HG03175 (cell line): ENCODE data around the gene SHISAL2A.

ENCODE experiments used
- ATAC-seq: cut with Tn5 transposase; IDR thresholded peaks from one replicate; pipeline ENCODE4 v1.9.1; 2021; ENCODE audit warnings: mild to moderate bottlenecking, moderate library complexity; ENCODE audit not compliant: unreplicated experiment

SHISAL2A gene

DNA sequence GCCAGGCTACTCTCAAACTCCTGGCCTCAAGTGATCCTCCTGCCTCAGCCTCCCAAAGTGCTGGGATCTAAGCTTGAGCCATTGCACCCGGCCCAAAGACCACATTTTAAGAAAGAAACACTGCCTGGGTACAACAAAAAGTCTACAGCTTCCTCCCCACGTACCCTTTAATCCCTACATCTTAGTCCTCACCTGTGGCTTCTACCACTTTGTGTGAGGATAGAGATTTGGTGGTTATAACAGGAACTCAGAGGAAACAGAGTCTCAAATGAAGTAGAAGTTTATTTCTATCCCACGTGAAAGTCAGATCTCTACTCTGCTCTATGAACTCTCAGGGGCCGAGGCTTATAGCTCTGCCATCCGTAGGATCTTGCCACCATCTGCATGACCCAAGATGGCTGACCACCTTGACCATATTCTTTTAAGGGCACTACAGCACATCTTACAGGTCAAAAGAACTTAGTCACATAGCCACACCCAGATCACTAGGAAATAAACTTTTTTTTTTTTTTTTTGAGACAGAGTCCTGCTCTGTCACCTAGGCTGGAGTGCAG lies 17.4 kb upstream of the SHISAL2A start:
- ATAC-seq, result no peak

DNA sequence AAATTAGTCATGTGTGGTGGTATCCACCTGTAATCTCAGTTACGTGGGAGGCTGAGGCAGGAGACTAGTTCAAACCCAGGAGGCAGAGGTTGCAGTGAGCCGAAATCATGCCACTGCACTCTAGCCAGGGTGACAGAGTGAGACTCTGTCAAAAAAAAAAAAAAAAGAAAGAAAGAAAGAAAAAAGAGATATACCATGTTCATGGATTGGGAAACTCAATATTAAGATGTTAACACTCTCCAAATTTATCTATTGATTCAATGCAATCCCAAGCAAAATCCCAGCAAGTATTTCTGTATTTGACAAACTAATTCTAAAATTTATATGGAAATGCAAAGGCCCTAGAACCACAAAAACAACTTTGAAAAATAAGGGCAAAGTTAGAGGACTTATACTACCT lies 11.0 kb upstream of the SHISAL2A start:
- ATAC-seq, result no peak

DNA sequence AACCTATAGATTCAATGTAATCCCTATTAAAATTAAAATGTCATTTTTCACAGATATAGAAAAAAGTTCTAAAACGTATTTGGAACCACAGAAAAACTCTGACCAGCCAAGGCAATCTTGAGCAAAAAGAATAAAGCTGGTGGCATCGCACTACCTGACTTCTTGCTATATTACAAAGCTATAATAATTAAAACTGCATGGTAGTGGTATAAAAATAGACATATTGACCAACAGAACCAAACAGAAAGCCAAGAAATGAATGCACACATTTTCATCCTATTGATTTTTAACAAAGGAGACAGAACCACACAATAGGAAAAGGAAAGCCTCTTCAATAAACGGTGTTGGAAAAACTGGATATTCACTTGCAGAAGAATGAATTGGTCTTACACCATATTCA lies 9.2 kb upstream of the SHISAL2A start:
- no peak for ATAC-seq

DNA sequence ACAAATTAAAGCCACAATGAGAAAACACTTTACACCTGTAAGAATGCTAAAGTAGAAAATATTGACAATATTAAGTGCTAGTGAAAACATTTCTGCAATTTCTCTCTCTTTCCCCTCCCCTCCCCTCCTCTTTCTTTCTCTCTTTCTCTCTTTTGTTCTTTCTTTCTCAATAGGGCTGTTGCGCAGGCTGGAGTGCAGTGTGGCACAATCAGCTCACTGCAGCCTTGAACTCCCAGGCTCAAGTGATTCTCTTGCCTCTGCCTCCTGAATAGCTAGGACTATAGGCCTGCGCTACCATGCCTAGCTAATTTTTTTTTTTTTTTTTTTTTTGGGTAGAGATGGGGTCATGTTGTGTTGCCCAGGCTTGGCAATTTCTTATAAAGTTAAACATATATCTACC lies 5.9 kb upstream of the SHISAL2A start:
- no peak for ATAC-seq

DNA sequence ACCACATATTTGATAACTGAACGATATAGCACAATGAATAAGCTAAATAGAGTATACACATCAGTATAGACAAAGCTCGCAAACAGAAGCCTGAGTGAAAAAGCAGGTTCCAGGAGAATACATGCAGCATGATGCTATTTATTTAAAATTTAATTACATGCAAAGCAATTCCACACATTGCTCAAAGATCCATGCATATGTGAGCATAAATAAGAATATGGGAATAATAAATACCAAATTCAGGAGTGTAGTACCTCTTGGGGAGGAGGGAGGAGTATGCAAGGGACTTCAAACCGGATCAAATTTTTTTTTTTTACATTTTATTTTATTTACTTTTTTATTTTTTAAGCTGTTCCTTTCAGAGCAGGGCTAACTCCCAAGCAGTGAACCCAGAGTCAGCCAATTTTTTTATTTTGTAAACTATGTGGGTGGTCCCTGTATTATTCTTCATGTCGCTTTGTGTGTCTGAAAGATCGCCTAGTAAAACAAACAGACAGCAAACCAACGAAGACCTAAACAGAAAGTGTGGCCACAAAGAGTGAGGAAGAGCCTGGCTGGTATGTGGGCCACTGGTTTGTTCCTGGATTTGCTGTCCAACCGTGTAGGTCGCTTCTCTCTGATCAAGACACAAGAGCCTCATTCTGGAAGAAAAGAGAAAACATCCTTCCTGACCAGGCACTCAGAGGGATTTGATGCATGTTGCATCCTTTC lies 4.2 kb upstream of the SHISAL2A start:
- no peak for ATAC-seq

DNA sequence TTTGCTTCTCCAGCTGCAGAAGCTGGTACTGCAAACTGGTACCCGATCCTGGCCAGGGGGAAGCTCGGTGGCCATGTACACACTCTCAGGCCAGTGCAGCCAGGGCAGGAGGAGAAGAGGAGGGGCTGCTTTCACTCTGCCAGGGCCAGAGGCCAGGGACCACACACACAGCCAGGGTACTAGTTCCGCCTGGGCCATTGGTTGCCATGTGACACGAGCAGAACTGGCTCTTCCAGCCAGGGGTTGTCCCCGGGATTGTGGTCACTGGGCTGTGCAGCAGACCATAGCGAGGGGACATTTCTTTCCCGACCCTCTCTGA lies 3.7 kb upstream of the SHISAL2A start:
- no peak for ATAC-seq

DNA sequence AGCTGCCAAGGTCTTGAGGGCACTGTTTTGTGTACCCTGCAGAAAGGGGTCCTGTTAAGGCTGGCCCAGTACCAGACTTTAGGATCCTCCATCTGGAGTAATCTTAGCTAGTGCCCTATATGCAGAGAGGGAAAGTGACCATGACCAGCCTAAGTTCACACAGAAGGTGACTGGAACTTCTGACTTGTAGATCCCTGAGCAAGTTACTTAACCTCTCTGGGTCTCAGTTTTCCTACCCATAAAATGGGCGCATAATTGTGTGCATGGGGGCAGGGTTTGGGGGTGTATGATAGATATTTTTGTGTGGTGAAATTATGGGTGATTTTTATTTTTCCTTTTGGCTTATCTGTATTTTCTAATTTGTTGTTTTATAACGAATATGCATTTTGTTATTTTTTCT lies 3.3 kb upstream of the SHISAL2A start:
- ATAC-seq, result no peak

DNA sequence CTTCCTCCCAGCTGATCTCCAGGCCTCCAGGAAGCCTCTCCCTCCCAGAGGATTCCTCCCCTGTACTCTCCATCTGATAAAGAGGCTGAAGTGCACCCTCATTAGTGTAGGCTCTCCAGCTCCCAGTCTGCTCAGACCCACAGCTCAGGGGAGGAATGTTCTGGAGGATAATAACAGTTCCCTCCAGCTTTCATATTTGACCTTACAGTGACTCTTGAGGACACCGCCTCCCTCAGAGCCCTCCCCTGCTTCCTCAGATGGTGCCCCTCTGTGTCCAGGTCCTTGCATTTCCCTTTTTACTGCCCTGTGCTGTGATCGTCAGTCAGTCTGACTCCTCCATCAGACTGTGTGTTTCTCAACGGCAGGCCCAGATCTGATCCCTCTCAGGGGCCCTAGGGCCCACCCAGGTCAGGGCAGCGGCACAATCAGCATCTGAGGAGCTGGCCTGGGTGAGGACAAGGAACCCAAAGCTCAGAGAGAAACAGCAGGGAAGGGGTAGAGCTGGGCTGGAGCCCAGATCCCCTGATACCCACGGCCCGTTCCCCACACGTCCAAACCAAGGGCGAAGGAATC lies 1.1 kb upstream of the SHISAL2A start:
- ATAC-seq, result no peak

DNA sequence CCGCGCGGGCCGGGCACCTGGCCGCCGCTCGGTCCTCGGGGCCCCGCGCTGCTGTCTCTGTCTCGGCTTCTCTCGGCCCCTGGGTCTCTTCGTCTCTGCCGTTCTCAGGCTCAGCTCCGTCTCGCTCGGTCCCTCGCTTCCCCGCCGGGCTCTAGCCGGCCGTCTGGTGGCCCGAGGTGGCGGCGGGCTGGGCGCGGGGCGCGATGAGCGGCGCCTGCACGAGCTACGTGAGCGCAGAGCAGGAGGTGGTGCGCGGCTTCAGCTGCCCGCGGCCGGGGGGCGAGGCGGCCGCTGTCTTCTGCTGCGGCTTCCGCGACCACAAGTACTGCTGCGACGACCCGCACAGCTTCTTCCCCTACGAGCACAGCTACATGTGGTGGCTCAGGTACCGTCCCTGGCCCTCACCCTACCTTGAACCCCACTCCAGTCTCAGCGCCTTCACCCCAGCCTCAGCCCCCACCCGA lies 355 bp downstream of the SHISAL2A start:
- no peak for ATAC-seq

DNA sequence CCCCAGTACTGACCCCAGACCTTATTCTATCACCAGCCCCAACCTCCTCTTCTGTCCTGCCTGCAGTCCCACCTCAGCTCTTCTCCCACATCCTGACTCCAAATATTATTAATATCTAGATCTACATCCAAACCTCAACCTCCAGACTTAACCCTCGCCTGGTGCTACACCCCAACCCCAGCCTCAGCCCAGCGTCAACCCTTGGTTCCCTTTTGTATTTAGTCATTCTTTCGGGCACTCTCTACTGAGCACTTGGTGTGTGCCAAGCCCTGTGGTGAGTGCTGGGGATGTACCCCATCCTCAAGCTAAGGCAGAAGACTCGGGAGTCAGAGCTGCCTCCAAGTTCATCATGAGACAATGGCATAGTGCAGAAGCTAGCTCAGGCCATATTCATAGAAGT lies 1.1 kb downstream of the SHISAL2A start:
- ATAC-seq, result no peak

DNA sequence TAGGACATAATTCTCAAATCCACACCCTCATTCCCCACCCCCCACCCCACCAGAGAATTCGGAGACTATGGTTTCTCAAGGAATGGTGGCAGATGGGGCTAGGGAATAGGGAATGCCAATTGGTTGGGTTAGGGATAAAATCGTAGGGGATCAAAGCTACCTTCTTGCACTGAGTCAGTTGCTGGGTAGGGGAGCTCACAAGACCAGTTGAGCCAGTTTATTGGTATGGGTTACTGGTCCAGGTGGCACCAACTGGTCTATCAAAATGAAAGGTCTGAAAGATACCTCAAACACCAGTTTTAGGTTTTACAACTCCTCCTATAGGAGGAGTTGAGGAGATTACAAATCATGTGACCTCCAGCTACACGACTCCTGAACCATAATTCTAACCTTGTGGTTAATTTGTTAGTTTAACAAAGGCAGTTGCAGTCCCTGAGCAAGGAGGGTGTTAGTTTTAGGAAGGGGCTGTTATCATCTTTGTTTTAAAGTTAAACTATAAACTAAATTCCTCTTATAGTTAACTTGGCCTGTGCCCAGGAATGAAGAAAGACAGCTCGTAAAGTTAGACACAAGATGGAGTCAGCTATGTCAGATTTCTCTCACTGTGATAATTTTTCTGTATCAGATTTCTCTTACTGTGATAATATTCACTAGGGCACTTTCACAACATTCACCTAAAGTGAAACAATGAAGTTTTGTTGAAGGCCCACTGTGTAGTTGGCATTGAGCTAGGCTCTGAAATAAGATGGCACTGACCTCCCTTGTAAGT lies 2.5 kb downstream of the SHISAL2A start:
- no peak for ATAC-seq

DNA sequence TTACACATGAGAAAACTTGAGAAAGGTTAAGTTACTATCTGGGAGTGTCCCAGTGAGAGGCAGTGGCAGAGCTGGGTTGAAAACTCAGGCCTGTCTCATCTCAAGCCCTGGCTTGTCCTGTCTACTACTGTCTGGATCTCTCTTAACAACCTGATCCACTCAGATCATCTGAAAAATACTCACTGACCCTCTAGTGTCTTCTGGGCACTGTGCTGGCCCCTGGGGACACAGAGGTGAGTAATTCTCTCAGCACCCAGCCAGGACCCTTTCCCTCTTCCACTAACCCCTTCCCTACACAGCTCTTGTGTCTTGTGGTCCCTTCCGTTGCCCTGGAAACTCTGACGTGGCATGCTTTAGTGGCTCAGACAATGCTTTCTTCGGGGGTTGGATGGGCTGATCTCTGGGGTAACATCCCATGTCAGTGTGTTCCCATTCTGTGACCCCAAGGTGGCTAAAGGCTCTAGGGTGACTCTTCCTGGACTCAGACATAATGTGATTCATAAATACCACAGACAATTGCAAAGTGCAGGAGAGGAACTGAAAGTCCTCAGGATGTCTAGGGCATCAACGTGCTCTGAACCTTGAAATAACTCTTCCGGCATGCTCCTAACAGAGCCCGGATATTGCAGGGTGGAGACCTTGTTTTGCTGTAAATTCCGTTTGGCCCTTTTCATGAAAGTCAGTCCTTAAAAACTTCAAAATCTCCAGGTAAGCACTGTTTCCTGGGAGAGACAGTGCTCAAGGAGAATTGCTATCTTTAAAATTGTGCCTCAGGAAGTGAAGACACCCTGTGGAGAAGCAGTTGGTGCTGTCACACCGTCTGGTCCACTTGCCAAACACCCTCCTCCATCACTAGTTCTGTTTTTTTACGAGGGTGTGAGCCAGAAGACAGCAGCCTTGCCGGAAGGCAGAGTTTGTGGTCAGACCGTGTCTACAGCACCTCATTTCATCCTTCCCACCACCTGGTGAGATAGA lies 4.0 kb downstream of the SHISAL2A start:
- peak; percentile 81 for ATAC-seq

DNA sequence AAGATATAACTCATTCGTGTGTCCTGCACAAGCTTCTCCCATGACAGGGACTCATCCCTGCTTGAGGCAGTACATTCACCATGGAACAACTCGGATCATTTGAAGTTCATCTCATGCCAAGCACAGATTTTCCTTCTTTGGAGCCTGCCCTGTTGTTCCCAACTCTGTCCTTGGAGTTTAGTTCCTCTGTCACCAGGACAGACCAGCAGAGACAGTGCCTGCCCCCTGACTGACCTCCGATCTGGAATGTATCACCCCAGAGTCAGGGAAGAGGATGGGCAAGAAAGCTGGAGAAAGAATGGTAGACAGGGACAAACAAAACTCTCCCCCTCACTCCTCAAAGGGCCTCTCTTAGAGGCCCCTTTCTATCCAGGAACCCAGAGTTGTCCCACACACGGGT lies 5.0 kb downstream of the SHISAL2A start:
- ATAC-seq, result no peak

DNA sequence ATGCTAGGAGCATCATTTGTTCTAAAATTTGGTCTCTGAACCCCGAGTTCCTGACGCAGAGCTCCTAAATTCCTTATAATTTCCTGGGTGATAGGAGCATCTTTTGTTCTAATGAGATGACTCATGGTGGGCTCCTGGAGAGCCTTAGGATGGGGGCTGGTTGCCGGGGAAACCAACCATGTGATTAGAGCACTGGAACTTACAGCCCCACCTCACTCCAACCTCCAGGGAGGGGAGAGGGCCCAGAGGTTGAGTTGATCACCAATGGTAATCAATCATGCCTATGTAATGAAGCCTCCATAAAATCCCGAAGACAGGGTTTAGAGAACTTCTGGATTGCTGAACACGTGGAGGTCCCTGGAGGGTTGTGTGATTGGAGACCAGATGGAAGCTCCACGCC lies 7.7 kb downstream of the SHISAL2A start:
- ATAC-seq, result no peak

DNA sequence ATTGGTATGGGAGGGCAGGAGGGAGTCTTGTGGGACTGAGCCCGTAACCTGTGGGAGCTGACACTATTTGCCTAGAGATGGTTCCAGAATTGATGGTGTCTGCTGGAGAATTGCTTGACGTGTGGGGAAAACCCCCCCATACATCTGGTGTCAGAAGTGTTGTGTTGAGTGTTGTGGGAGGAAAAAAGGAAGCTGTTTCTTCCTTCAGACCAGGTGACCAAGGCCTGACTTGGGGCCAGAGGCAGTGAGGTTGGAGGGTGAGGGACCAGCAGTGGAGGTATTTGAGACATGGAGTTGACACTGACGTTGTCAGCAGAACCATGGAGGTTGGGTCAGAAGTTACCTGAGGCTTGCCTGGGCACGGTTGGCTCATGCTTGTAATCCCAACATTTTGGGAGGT lies 8.3 kb downstream of the SHISAL2A start:
- ATAC-seq, result no peak

DNA sequence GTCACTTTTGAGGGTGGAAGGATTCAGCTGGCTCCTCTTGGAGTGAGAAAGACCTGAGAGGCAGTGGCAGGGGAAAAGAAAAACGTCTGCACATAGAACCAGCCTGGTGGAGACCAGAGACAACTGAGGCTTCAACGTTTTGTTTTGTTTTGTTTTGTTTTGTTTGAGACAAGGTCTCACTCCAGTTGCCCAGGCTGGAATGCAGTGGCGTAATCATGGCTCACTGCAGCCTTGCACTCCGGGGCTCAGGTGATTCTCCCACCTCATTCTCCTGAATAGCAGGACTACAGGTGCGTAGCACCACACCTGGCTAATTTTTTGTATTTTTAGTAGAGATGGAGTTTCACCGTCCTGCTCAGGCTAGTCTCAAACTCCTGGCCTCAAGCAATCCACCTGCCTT lies 12.3 kb downstream of the SHISAL2A start:
- no peak for ATAC-seq

DNA sequence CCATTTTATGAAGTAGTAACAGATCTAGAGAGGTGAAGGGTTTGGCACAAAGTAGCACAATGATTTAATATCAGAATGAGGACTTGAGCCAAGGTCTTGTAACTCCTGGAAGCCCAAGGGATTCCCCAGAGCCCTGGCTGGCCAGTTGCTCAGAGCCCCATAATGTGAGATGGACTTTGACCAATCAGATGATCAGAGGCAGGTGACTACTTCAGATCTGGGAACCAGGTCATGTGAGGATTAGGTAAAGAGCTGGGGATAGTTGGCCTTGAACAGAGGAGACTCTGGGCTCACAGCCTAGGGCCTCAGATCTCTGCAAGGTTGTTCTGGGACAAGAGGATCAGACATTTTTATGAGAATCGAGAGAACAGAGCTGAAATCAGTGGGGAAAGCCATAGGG lies 18.9 kb downstream of the SHISAL2A start:
- ATAC-seq, result no peak

DNA sequence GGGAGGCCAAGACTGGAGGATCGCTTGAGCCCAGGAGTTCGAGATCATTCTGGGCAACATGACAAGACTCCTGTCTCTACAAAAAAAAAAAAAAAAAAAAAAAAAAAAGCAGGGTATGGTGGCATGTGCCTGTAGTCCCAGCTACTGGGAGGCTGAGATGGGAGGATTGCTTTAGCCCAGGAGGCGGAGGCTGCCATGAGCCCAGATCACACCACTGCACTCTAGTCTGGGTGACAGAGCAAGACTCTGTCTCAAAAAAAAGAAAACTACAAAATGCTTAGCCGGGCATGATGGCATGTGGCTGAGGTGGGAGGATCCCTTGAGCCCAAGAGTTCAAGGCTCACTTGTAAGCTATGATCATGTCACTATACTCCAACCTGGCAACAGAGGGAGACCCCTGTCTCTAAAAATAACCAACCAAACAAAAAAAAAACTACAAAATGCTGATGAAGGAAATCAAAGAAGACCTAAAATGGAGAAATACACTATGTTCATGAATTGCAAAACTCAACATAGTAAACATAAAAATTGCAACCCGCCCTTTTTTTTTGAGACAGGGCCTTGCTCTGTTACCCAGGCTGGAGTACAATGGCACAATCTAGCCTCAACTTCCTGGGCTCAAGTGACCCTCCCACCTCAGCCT lies 20.4 kb downstream of the SHISAL2A start:
- ATAC-seq, result no peak

DNA sequence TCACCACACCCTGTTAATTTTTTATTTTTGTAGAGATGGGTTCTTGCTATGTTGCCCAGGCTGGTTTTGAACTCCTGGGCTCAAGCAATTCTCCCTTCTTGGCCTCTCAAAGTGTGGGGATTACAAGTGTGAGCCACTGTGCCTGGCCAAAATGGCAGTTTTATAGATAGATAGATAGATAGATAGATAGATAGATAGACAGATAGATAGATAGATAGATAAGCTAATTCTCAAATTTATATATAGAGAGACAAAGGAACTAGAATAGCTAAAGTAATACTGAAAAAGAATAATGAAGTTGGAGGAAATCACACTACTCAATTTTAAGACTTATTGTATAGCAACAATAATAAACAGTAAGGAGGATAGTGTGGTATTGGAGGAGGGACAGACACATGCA lies 21.1 kb downstream of the SHISAL2A start:
- ATAC-seq, result no peak

DNA sequence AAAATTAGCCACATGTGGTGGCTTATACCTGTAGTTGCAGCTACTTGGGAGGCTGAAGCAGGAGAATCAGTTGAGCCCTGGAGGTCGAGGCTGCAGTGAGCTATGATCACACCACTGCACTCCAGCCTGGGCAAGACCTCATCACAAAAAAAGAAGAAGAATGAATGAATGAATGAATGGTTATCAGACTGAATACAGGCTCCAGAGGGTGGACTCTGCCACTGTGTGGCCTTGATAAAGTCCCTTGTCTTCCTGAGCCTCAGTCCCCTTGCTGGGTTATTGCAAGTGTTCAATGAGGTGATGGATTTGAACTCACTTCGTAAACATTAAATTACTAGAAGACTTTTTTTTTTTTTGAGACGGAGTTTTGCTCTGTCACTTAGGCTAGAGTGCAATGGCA lies 24.7 kb downstream of the SHISAL2A start:
- ATAC-seq, result no peak
